D721Med (cell line): Measurements from ENCODE around the gene CNN3.

Experiments
- DNase-seq: peaks from one replicate; pipeline ENCODE4 v3.0.0; 2011; ENCODE audit warnings: low spot score; ENCODE audit not compliant: insufficient read length
- FAIRE-seq: peaks from 2 replicates; lab custom pipeline; 2011; peaks lifted over from hg19 to GRCh38; lab: Jason Lieb, UNC
- TF ChIP-seq, protein P1 (sequence below): IDR thresholded peaks from 2 replicates; pipeline ENCODE4 v1.5.1; 2012; ENCODE audit warnings: mild to moderate bottlenecking, control low read depth; ENCODE audit not compliant: insufficient read depth; ENCODE audit errors: missing control alignments

CNN3 gene

GRCh38 chr1:94926915-94927404, at the start of gene CNN3:
Gene CNN3, minus strand, starts transcription at chr1:94927110. Its CDS starts 216 bp downstream, at chr1:94926894.
- TF ChIP-seq, protein P1, sequence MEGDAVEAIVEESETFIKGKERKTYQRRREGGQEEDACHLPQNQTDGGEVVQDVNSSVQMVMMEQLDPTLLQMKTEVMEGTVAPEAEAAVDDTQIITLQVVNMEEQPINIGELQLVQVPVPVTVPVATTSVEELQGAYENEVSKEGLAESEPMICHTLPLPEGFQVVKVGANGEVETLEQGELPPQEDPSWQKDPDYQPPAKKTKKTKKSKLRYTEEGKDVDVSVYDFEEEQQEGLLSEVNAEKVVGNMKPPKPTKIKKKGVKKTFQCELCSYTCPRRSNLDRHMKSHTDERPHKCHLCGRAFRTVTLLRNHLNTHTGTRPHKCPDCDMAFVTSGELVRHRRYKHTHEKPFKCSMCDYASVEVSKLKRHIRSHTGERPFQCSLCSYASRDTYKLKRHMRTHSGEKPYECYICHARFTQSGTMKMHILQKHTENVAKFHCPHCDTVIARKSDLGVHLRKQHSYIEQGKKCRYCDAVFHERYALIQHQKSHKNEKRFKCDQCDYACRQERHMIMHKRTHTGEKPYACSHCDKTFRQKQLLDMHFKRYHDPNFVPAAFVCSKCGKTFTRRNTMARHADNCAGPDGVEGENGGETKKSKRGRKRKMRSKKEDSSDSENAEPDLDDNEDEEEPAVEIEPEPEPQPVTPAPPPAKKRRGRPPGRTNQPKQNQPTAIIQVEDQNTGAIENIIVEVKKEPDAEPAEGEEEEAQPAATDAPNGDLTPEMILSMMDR = no peak
- DNase-seq (peak; percentile 75), FAIRE-seq (no peak)

DNA sequence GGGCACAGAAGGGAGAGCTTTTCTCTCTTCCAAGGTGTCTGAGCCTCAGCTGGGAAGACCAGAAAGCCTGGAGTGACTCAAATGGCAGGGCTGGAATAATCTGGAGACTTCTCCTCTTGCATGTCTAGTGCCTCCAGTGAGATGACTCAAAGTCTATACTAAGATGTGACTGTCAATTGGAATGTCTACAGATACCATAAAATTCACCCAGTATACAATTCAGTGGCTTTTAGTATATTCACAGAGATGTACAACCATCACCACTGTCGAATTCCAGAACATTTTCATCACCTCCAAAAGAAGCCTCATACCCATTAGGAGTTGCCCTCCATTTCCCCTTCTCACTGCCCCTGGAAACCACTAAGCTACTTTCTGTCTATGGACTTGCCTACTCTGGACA, 47.9 kb upstream of the CNN3 start:
- FAIRE-seq = no peak
- TF ChIP-seq, protein P1 = no peak
- DNase-seq = no peak

- TF ChIP-seq, protein P1 = no peak
- no peak for FAIRE-seq
- DNase-seq = no peak
Observed at GRCh38 chr1:94974241-94974640, 47.3 kb upstream of the CNN3 start.

GRCh38 chr1:94973309-94973922, 46.5 kb upstream of the CNN3 start:
- DNase-seq (no peak), FAIRE-seq (no peak)
- TF ChIP-seq, protein P1 = no peak

DNA sequence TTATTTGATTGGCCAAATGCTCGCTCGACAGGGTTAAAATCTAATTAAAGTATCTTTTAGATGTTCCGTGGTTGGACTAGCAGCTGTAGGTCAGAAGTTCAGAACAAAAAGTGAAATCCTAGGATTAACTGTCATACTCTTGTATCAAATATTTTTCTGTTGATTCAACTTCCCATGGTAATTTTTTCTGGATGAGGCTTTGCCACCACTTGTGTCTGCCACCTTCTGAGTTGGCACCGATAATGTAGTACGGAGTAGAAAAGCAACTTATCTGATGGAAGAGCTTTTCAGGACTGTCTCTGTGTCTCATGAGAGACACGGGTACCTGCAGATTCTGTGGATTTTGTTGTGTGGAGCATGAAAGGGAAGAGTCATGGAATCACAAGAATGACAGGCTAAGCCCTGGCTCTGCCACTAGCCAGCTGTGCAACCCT, 44.6 kb upstream of the CNN3 start:
- DNase-seq (no peak), FAIRE-seq (no peak)
- TF ChIP-seq, protein P1 = no peak

DNA sequence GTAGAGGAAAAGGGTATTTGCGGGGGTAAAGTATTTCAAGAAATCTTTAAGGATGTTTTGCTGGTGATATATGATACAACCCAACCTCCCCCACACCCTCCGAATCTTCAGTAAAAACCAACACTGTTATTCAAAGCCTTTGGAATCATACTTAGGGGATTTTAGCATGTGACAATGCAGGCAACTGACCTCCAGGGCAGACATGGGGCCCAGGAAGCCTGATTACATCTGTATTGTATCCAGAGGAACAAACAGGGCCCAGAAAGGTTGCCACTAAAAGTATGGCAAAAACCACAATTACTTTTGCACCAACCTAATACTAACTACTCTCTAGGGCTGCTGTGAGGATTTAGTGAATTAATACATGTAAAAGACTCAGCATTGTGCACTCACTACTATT, 43.9 kb upstream of the CNN3 start:
- FAIRE-seq (no peak), DNase-seq (no peak)
- TF ChIP-seq, protein P1 = no peak

DNA sequence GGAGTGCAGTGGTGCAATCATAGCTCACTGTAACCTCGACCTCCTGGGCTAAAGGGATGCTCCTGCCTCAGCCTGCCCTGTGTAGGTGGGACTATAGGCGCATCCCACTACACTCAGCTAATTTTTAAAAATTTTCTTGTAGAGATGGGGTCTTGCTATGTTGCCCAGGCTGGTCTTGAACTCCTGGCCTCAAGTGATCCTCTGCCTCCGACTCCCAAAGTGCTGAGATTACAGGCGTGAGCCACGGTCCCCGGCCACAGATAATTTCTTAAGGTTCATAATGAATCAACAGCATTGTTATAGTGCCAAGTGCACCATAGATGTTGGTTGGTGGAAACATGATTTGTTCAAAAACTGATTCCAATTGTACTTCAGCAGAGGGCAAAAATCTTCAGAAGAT, 42.2 kb upstream of the CNN3 start:
- TF ChIP-seq, protein P1 = no peak
- FAIRE-seq = no peak
- no peak for DNase-seq
